Osteoblast (primary cell): ENCODE measurements around the gene PRRG3. TPM values are rescaled to one million over a fixed set of nuclear protein-coding genes. Genes with fewer than 3 reads are reported as not detected.
A peak's percentile ranks its signal among the peaks of the same experiment; 100 is the strongest.
"Not testable (repeated sequence)": the region's sequence is repeated elsewhere in the genome, so short reads cannot be mapped to it uniquely, and the experiment has no call there.

Source experiments
- DNase-seq: peaks from one replicate; pipeline ENCODE4 v3.0.0; 2011; ENCODE audit warnings: low spot score, mixed read lengths; ENCODE audit not compliant: insufficient read length; ENCODE audit errors: missing footprints
- H2AFZ ChIP-seq: 2 replicates; pipeline ENCODE4 v1.6.0; 2011; ENCODE audit warnings: mild to moderate bottlenecking, low read length
- H3K27ac ChIP-seq: 2 replicates; pipeline ENCODE4 v1.5.1; 2011; ENCODE audit warnings: mild to moderate bottlenecking, low read depth, low read length, moderate library complexity
- H3K27me3 ChIP-seq: 2 replicates; pipeline ENCODE4 v1.6.0; 2012; ENCODE audit warnings: mild to moderate bottlenecking, control low read depth, inconsistent platforms, low read length, moderate library complexity; ENCODE audit not compliant: insufficient read depth
- H3K36me3 ChIP-seq: 2 replicates; pipeline ENCODE4 v1.5.1; 2011; ENCODE audit warnings: mild to moderate bottlenecking, low read length, control low read depth, moderate library complexity; ENCODE audit not compliant: insufficient read depth
- H3K4me1 ChIP-seq: 2 replicates; pipeline ENCODE4 v1.5.1; 2011; ENCODE audit warnings: mild to moderate bottlenecking, low read length, control low read depth, moderate library complexity; ENCODE audit not compliant: insufficient read depth
- H3K4me2 ChIP-seq: 2 replicates; pipeline ENCODE4 v1.6.0; 2011; ENCODE audit warnings: mild to moderate bottlenecking, low read length; ENCODE audit not compliant: insufficient read depth
- H3K4me3 ChIP-seq: fragments of 200-600 bp; sonication (generic); 3 replicates; pipeline ENCODE4 v1.5.1; 2012; ENCODE audit warnings: mild to moderate bottlenecking, low read length, inconsistent platforms; ENCODE audit not compliant: insufficient read depth
- H3K79me2 ChIP-seq: 2 replicates; pipeline ENCODE4 v1.6.0; 2012; ENCODE audit warnings: mild to moderate bottlenecking, low read length, control low read depth, inconsistent platforms; ENCODE audit not compliant: insufficient read depth
- H3K9me3 ChIP-seq: 2 replicates; pipeline ENCODE4 v1.5.1; 2011; ENCODE audit warnings: low read depth, low read length, control low read depth
- H4K20me1 ChIP-seq: 2 replicates; pipeline ENCODE4 v1.6.0; 2012; ENCODE audit warnings: mild to moderate bottlenecking, low read length, control low read depth; ENCODE audit not compliant: insufficient read depth
- CTCF ChIP-seq: IDR thresholded peaks from 2 replicates; pipeline ENCODE4 v1.5.1; 2011; ENCODE audit warnings: mild to moderate bottlenecking, low read depth, low read length, moderate library complexity; ENCODE audit errors: extremely low read depth
- total RNA-seq: library from RNA; depleted of rRNA; stranded (reverse); fragments of >200 nt; gene quantifications from 2 replicates; pipeline ENCODE4 v1.2.3, GENCODE V29; 2012

Gene PRRG3
- total RNA-seq, 1 donor, result under 0.01 TPM

DNA sequence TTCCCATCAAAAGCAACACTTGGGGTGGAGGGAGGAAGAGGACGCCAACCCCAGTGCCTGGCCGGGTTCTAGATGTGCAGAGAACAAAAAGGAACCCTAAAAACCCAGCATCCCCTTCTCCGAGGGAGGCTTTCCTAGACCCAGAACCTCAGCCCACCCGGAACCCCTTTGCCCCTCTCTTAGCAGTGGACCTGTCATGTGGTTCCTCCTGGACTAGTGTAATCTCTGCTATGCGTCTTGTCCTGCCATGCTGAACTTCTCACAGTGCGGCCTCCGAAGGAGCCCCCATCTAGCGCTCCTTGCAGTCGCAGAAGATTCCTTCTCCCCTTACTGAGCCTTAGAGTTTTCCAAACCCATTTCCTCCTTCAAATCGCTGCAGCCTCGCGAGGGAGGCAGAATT, 1.1 kb upstream of the PRRG3 start:
- H3K9me3 ChIP-seq, result no peaks in the 10 kb centered on the region

GRCh38 chrX:151695583-151696340, 504 bp downstream of the PRRG3 start:
- H3K4me2 ChIP-seq, result no peak overlapping the region
- H2AFZ ChIP-seq, result no peak overlapping the region
- no peaks in the 10 kb centered on the region for H4K20me1 ChIP-seq
- DNase-seq, result no peak
- H3K36me3 ChIP-seq, result no peaks in the 10 kb centered on the region
- H3K4me3 ChIP-seq, result no peak overlapping the region
- H3K9me3 ChIP-seq, result no peaks in the 10 kb centered on the region
- H3K27me3 ChIP-seq, result no peaks in the 10 kb centered on the region
- no peak overlapping the region for H3K27ac ChIP-seq
- no peak for TF ChIP-seq CTCF
- no peaks in the 10 kb centered on the region for H3K79me2 ChIP-seq
- no peaks in the 10 kb centered on the region for H3K4me1 ChIP-seq

More for the DNA sequence above, 1.1 kb upstream of the PRRG3 start:
- H3K27ac ChIP-seq, result no peak overlapping the region
- no peaks in the 10 kb centered on the region for H4K20me1 ChIP-seq
- no peak overlapping the region for H2AFZ ChIP-seq
- H3K4me2 ChIP-seq, result no peak overlapping the region
- H3K36me3 ChIP-seq, result no peaks in the 10 kb centered on the region
- H3K79me2 ChIP-seq, result no peaks in the 10 kb centered on the region
- no peaks in the 10 kb centered on the region for H3K27me3 ChIP-seq
- DNase-seq, result no peak
- H3K4me3 ChIP-seq, result no peak overlapping the region
- no peak for TF ChIP-seq CTCF
- no peaks in the 10 kb centered on the region for H3K4me1 ChIP-seq

- not testable (repeated sequence) for H4K20me1 ChIP-seq, DNase-seq, H3K27ac ChIP-seq, H3K36me3 ChIP-seq, H3K4me3 ChIP-seq, H2AFZ ChIP-seq, H3K79me2 ChIP-seq, H3K27me3 ChIP-seq, H3K4me1 ChIP-seq, H3K4me2 ChIP-seq, H3K9me3 ChIP-seq
These were observed 1.8 kb downstream of the PRRG3 start for GRCh38 chrX:151697082-151697481.

DNA sequence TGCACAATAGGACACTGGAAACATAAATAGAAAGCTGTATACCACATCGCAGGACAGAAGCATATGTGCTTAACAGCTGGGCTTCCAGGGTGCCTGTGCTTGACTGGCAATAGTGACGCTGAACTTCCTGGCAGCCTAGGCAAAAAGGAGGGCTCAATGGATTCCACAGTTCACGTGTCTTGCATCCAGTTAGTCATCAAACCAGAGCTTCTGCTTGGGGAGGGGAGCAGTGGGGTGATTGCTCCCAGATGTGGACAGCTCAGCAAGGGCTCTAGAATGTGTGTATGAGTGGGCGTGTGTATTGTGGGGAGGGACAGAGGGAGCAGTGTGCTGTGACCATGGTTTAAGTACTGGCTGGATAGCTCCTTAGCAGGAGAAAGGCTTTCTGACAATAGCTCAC, 2.3 kb downstream of the PRRG3 start:
- DNase-seq, result peak; percentile 90
- no peaks in the 10 kb centered on the region for H3K79me2 ChIP-seq
- H3K27ac ChIP-seq, result no peak overlapping the region
- no peaks in the 10 kb centered on the region for H3K4me1 ChIP-seq
- H3K4me2 ChIP-seq, result no peak overlapping the region
- no peaks in the 10 kb centered on the region for H3K9me3 ChIP-seq
- H2AFZ ChIP-seq, result no peak overlapping the region
- no peaks in the 10 kb centered on the region for H4K20me1 ChIP-seq
- no peaks in the 10 kb centered on the region for H3K27me3 ChIP-seq
- H3K36me3 ChIP-seq, result no peaks in the 10 kb centered on the region
- no peak overlapping the region for H3K4me3 ChIP-seq
- no peak for TF ChIP-seq CTCF
